ENCODE results near the gene ARMC2.

Gene ARMC2

DNA sequence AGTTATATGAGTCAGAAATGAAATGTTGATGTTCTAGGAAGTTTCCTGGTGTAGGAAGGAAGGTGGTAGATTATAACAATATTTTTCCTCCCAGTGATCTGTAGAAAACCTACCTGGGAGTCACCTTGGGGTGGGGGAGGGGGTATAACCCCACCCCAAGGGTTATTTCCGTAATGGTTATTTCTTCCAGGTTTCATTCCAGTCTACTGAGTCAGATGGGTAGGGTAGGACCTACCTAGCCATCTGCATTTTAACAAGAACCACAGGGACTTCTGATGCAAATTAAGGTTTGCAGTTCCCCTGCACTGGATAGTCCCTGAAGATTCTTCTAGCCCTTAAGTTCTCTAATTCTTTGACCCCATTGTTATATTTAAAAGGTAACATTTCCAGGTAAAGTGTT, 88.9 kb downstream of the ARMC2 start:
- TF ChIP-seq POLR2A (IDR thresholded peaks at IDR 0.05; ENCODE audit: low read length) = no peak
- no peak for TF ChIP-seq GATA1 (IDR thresholded peaks at IDR 0.05; ENCODE audit: low read depth, low read length)
- no peak for DNase-seq

DNA sequence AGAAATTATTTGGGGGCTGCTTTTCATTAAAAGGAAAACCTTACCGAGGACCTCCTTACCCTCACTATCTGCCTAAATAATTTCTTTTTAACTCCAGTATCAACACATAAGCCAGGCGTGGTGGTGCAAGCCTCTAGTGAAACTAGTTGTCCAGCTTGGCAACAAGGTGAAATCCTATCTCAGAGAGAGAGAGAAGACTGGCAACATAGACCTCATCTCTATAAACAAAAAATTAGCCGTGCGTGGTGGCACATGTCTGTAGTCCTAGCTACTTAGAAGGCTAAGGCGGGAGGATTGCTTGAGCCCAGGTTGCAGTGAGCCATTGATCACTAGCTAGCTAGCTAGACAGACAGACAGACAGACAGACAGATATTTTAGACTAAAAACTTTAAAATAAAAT, 92.5 kb downstream of the ARMC2 start:
- no peak for TF ChIP-seq POLR2A (IDR thresholded peaks at IDR 0.05; ENCODE audit: low read length)
- DNase-seq = no peak

DNA sequence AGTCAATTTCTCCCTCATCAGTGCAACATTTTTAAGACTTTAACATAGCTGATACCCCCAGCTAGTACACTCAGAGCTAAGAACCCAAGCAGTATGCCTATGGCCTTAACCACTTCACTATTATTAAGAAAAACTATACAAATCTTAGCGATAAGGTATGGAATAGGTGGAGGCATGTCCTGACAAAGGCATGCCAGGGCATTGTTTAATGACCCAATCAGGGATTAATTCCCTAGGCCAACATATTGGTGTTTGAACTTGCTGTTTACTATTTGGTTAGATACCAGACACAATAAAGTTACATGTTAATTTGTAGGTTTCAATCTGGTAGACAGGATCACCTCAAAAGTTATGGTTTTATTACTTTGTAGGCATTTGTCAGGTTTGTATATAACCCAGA, 93.1 kb downstream of the ARMC2 start:
- TF ChIP-seq POLR2A (IDR thresholded peaks at IDR 0.05; ENCODE audit: low read length) (no peak), GATA1 (IDR thresholded peaks at IDR 0.05; ENCODE audit: low read depth, low read length) (no peak)
- DNase-seq = no peak

DNA sequence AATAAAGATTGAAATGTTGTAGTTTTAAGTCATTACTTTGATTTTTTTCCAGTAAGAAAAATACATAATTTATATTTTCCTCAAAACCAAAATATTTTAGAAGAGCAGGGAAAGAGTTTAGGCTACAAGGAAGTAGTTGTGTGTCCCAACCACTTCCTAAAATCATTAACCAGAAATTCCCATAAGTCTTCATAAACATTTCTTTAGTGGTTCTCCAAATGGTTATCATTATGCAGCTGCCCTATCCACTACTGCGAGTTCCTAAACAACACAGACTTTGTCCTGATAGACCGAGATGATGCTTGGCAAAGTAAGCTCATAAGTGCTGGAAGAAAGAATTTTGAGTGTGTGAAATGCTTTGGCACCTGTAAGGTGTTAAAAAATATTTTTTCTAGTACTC, 93.6 kb downstream of the ARMC2 start:
- DNase-seq = no peak
- TF ChIP-seq GATA1 (IDR thresholded peaks at IDR 0.05; ENCODE audit: low read depth, low read length) (no peak), POLR2A (IDR thresholded peaks at IDR 0.05; ENCODE audit: low read length) (no peak)

DNA sequence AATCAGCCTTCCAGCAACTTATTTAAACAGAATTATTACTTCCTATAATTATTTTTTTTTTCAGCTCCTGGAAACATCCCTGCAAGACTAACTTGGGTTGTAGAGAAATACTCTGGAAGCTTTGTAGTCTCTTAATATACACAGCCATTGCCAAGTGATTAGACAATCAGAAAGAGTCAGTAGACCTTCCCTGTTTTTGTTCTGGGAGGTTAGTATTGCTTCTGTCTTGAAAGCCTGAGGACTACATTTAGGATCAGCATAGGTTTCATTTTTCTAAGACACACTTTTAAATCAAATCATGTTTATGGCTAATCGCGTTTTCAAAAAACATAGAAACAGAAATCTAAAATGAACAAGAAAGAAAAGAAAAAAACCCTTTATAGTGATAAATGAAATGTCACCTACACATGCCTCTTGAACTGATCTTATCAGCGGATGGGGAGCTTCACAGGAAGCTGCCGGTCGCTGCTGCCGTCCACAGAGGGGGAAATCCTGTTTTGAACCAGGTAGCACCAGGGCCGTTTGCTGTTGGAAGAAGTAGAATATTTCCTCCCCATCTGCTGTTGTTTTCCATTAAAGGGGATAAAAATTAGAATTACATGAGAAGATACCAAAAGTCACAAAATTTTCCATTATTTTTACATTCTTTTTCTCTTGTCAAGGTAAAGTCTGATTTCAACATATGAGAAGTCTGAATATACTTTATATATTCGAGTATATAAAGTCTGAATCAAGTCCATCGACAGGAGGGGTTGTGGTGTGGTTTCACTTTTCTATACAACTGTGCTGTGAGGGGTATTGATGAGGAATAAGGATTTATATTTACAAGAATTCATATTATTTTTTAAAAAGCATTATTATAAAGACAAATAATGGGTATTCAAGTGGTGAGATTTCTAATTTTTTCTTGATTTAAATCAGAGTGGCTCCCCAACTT, 94.6 kb downstream of the ARMC2 start:
- TF ChIP-seq POLR2A (IDR thresholded peaks at IDR 0.05; ENCODE audit: low read length) (no peak), GATA1 (IDR thresholded peaks at IDR 0.05; ENCODE audit: low read depth, low read length) (no peak)
- no peak for DNase-seq

DNA sequence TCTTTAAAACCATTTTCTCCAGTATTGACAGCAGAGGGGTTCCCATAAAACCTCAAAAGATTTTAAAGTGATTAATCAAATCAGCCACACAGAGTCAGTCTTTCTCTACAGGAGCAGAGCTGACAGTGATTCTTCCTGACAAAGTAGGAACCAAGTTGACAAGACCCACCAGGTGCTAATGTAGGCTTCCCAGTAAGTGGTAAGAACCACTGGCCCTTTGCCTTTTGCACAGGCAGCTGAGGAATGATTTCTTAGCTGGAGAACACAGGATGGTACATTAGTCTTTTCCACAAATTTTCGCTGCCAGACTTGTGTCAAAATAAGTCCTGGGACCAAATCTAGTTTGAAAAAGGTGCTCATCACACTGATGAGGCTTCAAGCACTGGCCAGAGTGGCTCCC, 95.8 kb downstream of the ARMC2 start:
- TF ChIP-seq POLR2A (IDR thresholded peaks at IDR 0.05; ENCODE audit: low read length) = no peak
- TF ChIP-seq GATA1 (IDR thresholded peaks at IDR 0.05; ENCODE audit: low read depth, low read length) = no peak
- DNase-seq = no peak

GRCh38 chr6:108944707-108945680, 96.8 kb downstream of the ARMC2 start:
- DNase-seq = no peak
- no peak for TF ChIP-seq GATA1 (IDR thresholded peaks at IDR 0.05; ENCODE audit: low read depth, low read length)
- TF ChIP-seq POLR2A (IDR thresholded peaks at IDR 0.05; ENCODE audit: low read length) = no peak

- TF ChIP-seq GATA1 (IDR thresholded peaks at IDR 0.05; ENCODE audit: low read depth, low read length) (no peak), POLR2A (IDR thresholded peaks at IDR 0.05; ENCODE audit: low read length) (no peak)
- DNase-seq = no peak
Observed at GRCh38 chr6:108945681-108946159, 97.5 kb downstream of the ARMC2 start.

DNA sequence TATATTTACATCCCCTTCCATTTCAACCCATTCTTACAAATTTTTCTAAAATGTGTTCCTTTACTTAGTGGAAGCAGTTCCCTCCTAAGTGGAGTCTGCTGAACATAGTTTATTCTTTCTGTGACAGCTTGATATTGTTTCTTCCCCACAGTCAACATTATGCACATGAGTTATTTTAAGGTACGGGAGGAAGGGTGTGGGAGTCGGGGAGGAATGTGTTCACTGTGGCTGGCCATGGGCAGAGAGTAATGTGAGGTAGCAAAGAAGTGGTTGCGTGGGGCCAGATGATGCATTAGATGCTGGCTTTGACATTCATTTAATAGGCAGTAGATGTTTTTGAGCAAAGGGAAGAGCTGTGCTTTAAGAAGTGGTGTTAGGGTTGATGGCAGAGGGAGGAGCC, 98.5 kb downstream of the ARMC2 start:
- no peak for DNase-seq
- TF ChIP-seq POLR2A (IDR thresholded peaks at IDR 0.05; ENCODE audit: low read length) (no peak), GATA1 (IDR thresholded peaks at IDR 0.05; ENCODE audit: low read depth, low read length) (no peak)

DNA sequence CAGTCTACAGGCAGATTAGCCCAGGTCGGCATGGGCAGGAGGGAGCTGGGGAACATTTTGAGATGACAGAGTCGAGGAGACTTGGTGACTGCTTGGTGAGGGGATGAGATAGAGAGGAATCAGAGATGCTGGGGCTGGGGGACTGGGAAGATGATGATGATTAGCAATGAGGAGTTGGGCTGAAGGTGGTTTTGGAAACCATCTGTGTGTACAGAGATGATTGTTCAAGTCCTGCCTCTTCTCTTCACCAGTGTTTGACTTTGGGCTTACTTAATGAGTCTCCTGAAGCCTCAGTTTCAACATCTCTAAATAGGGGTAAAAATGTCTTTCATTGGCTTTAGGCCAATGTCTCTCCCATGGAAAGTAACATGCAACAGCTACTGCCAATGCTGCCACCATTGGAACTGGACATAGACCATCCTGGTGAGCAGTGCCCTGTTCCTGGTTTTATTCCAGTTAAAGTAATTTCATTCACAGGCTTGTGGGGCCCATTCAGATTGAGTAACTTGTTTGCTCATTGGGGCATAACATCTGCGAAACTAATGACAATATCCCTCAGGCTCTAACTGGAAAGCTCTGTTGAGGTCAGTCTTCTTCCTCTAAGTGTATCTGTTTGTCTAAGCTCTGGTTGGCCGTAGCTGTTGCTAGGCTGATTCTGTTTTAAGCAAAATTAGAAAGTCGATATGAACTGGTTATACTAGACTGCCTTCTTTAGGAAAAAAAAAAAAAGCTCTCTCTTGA, 99.1 kb downstream of the ARMC2 start:
- no peak for DNase-seq

GRCh38 chr6:108948181-108948661, 100.0 kb downstream of the ARMC2 start:
- TF ChIP-seq GATA1 (IDR thresholded peaks at IDR 0.05; ENCODE audit: low read depth, low read length) (no peak), POLR2A (IDR thresholded peaks at IDR 0.05; ENCODE audit: low read length) (no peak)
- no peak for DNase-seq

More for the DNA sequence above, 99.1 kb downstream of the ARMC2 start:
- TF ChIP-seq POLR2A (IDR thresholded peaks at IDR 0.05; ENCODE audit: low read length) (no peak), GATA1 (IDR thresholded peaks at IDR 0.05; ENCODE audit: low read depth, low read length) (no peak)

- no peak for DNase-seq
- TF ChIP-seq POLR2A (IDR thresholded peaks at IDR 0.05; ENCODE audit: low read length) = no peak
- TF ChIP-seq GATA1 (IDR thresholded peaks at IDR 0.05; ENCODE audit: low read depth, low read length) = no peak
Observed at GRCh38 chr6:108951351-108951953, 103.2 kb downstream of the ARMC2 start.

All from erythroblast (primary cell).